ENCODE data around the gene PMP22.
"Not testable (repeated sequence)": the region's sequence is repeated elsewhere in the genome, so short reads cannot be mapped to it uniquely, and the experiment has no call there.

GRCh38 chr17:15221827-15222226 lies 43.3 kb downstream of the PMP22 start:
- TF ChIP-seq NFRKB (IDR thresholded peaks at IDR 0.05); SP1 (IDR thresholded peaks at IDR 0.05); LEF1 (IDR thresholded peaks at IDR 0.05; ENCODE audit: borderline replicate concordance); L3MBTL2 (conservative IDR thresholded peaks at IDR 0.05); FOXK2 (IDR thresholded peaks at IDR 0.05); BHLHE40 (IDR thresholded peaks at IDR 0.05; ENCODE audit: borderline replicate concordance): not testable (repeated sequence)
- TF ChIP-seq, protein P1, sequence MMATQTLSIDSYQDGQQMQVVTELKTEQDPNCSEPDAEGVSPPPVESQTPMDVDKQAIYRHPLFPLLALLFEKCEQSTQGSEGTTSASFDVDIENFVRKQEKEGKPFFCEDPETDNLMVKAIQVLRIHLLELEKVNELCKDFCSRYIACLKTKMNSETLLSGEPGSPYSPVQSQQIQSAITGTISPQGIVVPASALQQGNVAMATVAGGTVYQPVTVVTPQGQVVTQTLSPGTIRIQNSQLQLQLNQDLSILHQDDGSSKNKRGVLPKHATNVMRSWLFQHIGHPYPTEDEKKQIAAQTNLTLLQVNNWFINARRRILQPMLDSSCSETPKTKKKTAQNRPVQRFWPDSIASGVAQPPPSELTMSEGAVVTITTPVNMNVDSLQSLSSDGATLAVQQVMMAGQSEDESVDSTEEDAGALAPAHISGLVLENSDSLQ (IDR thresholded peaks at IDR 0.05): not testable (repeated sequence)

Measured in HEK293T (cell line).